HG03135 (cell line): ENCODE results near the gene PALD1.

Source experiments
- ATAC-seq: cut with Tn5 transposase; IDR thresholded peaks from one replicate; pipeline ENCODE4 v1.9.1; 2021; ENCODE audit warnings: mild to moderate bottlenecking, moderate library complexity; ENCODE audit not compliant: unreplicated experiment

Gene PALD1

DNA sequence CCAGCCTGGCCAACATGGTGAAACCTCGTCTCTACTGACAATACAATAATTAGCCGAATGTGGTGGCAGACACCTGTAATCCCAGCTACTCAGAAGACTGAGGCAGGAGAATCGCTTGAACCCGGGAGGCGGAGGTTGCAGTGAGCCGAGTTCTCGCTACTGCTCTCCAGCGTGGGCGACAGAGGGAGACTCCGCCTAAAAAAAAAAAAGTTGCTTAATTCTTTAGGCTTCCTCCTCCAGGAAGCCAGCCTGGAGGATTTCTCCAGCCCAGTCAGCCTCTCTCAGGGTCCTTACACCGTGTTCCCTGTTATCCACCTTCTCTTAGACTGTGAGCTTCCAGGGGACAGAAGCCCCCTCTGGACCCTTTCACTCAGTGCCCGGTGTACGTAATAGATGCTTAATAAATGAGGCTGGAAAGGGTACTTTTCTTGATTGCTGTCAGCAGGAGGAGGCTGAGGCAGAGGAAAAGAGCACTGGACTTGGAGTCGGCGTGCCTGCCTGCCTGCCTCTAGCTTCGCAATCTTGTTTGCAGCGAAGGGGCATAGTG is 20.7 kb upstream of the PALD1 start:
- no peak for ATAC-seq

DNA sequence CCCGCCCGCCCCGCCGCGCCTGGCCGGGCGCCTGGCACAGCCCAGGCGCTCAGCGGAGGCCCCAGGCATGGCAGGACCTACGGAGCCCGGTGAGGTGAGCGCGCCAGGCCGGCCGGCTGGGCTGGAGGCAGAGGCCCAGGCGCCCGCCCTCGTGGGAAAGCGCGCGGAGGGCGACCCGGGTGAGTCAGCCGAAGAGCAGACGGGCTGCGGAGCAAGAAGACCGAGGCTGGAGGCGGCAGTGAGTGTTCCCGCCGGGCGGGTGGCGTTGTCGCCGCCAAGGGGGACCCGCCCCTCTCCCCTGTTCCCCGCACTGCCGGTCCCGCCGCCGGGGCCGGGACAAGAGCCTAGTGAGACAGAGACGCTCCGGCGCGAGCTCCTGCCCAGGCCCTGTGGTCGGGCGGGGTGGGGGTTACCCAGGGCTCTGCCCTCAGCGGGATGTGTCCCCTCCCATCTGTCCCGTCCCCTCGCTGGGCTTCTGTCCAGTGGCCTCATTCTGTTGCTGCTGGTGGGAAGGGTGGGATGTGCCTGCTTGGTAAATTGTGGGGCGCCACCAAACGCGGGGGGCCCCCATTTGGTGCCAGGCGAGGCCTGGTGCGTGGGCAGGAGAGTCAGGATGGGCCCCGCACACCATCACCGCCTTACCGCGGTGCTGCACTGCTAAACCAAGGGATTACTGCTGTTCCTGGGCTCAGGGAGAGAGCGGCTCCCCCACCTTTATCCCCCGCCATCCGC is 20.1 kb upstream of the PALD1 start:
- no peak for ATAC-seq

DNA sequence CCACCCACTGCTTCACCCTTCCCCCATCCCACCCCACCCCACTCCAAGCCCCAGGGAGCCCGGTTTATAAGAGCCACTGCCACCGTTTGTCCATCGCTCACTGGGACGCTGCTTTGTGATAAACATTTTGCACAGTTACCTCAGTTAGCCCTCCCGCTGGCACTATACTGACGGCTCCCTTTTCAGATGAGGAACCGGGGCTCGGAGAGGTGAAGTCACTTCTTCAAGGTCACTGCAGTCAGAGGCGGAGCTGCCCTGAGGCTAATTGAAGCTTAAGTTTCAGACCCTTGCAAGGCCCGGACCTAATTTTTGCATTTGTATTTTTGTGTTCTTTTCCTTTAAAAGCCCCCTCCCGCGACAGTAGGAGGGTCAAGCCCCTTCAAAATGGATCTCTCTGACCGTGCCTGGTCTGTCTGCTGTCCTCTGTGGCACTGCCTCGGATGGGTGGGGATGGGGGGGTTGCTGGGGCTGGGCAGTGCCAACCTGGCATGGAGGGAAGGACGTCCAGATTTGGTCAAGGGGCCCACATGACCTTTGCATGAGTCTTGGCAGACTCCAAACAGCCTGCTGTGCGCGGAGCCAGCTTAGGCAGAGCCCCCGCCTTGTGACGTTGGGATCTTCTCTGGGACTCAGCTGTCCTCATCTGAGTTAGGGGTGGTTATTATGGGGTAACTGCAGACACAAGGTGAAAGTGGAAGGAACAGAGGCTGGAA is 19.4 kb upstream of the PALD1 start:
- ATAC-seq = no peak

GRCh38 chr10:70459774-70460490 is 18.6 kb upstream of the PALD1 start:
- no peak for ATAC-seq

DNA sequence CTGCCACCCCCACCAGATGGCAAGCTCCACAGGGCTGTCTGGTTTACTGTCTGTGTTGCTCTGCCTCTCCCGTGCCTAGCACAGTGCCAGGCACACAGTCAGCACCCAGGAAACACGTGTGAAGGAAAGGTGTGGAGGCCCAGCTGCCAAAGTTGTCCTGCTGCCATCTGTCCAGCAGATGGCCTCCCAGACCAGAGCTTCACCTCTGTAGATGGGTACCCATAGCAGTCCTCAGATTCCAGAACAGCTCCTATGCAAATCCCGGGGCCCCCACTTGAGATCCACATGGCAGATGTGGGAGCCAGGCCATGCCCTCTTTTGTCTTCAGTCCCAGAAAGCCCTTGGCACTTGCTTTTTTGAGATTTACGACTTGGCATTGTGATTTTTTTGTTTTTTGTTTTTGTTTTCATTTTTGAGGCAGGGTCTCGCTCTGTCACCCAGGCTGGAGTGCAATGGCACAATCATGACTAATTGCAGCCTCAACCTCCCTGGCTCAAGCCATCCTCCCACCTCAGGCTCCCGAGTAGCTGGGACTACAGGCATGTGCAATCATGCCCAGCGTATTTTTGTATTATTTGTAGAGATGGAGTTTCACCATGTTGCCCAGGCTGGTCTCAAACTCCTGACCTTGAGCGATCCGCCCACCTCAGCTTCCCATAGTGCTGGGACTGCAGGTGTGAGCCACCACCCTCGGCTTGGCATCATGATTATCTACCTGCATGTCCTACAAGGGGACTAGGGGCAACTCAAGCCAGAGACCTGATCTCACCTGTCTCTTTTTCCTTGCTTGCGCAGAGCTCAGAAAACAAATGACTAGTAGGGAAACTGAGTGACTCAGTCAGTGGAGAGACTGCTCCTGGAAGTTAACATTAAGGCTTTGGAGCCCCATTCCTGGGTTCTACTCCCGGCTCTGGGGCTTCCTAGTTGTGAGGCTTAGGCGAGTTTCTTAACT is 16.9 kb upstream of the PALD1 start:
- ATAC-seq = no peak

GRCh38 chr10:70462349-70462984 is 16.1 kb upstream of the PALD1 start:
- ATAC-seq = no peak

- no peak for ATAC-seq
Observed at GRCh38 chr10:70465278-70465677, 13.3 kb upstream of the PALD1 start.

DNA sequence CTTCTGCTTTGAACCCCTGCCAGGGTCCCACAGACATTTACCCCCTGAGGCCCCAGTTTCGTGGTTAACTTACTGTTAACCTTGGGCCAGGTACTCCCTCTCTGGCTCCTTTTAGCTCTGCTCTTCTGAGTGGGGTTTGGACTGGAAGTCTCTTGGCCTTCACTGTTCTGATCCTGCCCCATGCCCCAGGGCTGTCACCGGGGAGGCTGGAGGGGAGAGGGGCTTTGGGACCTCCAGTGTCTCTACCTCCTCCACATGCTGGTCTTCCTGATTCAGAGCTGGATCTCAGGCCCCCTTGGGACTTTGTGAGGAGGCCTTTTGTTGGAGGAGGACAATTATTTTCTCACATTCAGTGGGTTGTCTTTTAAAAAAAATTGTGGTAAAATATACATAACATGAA is 12.7 kb upstream of the PALD1 start:
- no peak for ATAC-seq

GRCh38 chr10:70466951-70467350 is 11.6 kb upstream of the PALD1 start:
- no peak for ATAC-seq

GRCh38 chr10:70472799-70473454 is 5.6 kb upstream of the PALD1 start:
- no peak for ATAC-seq

- ATAC-seq = no peak
Observed at GRCh38 chr10:70474780-70475179, 3.8 kb upstream of the PALD1 start.

DNA sequence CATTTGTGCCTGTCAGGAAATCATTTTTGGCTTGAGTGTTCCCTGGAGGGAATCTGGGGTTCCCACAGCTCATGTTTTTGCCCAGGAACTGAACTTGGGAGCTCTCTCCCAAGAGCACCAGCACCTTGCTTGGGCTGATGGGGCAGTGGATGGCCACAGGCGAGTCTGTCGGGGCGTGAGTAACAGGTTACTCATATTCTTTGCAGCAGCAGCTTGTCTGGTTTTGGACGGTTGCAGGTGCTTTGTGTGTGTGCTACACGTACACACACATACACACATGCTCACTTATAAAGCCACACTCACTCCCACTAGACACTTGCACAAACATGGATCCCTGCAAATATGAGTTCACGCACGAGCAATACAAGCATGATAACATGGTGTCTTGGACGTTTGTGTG is 2.9 kb upstream of the PALD1 start:
- no peak for ATAC-seq

GRCh38 chr10:70476249-70477035 is 2.1 kb upstream of the PALD1 start:
- ATAC-seq = no peak

GRCh38 chr10:70477661-70478162 is 855 bp upstream of the PALD1 start:
- no peak for ATAC-seq

- no peak for ATAC-seq
Observed at GRCh38 chr10:70479165-70479581, 606 bp downstream of the PALD1 start.

- ATAC-seq = no peak
Observed at GRCh38 chr10:70479626-70480238, 1.2 kb downstream of the PALD1 start.

DNA sequence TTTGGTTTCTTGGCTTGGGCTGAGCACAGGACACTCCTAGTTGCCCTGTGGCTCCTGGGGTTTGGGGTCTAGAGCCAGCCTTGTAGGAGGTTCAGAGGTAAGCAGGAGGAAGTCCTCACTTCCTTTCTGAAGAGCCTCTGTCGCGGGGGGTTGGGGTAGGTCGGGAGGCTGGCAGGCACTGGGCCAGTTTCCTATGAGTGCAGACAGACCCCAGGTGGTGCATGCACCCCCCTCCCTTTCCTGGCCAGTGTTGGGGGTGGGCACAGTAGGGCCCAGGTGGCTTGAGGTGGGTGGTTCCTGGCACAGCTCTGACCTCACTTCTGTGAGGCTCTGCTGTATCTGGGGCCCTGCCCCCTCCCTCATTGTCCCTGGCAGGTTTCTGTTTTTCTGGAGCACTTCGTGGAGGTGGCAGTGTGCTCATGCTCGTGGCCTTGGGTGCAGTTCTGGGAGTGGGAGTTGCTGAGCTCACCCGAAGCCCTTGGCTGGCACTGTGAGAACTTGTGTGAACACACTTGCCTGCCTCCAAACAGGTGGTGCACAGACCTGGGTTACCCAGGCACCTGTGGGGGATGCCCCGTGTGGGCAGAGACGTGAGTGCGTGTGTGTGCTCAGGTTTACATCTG is 1.8 kb downstream of the PALD1 start:
- no peak for ATAC-seq

DNA sequence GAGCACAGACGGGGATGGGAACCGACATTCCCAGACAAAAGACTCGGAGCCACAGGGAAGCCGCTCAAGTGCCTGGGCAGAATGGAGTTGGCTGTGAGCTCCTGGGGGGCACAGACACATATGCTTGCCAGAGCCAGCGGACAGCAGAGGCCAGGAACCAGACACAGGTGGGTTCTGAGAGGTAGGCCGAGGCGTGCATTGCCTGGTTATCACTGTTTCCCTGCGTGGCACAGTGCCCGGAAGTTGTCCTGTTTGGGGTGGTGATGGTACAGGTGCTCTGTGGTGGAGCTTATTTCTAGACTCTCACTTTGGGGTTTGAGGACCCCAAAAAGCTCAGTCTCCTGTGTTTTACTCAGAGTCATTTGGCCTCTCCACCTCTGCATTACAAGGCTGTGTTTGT is 2.5 kb downstream of the PALD1 start:
- ATAC-seq = no peak
